SU-DHL-6 (cell line): Measurements from ENCODE around the gene HS2ST1.
"Not testable (repeated sequence)": the region's sequence is repeated elsewhere in the genome, so short reads cannot be mapped to it uniquely, and the experiment has no call there.

Experiments used
- H2AFZ ChIP-seq: fragments of 200-600 bp; sonication (generic); 2 replicates; pipeline ENCODE4 v1.6.1; 2014; ENCODE audit warnings: low read depth, mild to moderate bottlenecking, moderate library complexity, mixed read lengths, antibody characterized with exemption, low read length; ENCODE audit not compliant: severe bottlenecking
- H3F3A ChIP-seq: fragments of 200-600 bp; shearing (Covaris generic); 2 replicates; pipeline ENCODE4 v1.6.0; 2016; ENCODE audit warnings: antibody characterized with exemption, mild to moderate bottlenecking; ENCODE audit not compliant: insufficient read depth
- H3K27ac ChIP-seq: fragments of 200-600 bp; sonication (generic); 2 replicates; pipeline ENCODE4 v1.5.1; 2016; ENCODE audit warnings: low read depth, mild to moderate bottlenecking, low read length, moderate library complexity, mixed read lengths
- H3K27me3 ChIP-seq: fragments of 200-600 bp; sonication (generic), shearing (Covaris generic); 2 replicates; pipeline ENCODE4 v1.6.0; 2014; ENCODE audit warnings: mild to moderate bottlenecking, low read length
- H3K36me3 ChIP-seq: fragments of 200-600 bp; sonication (generic); 2 replicates; pipeline ENCODE4 v1.6.1; 2014; ENCODE audit warnings: mild to moderate bottlenecking, low read length, mixed read lengths
- H3K4me2 ChIP-seq: fragments of 300-600, 200-600 bp; shearing (Covaris generic), sonication (generic); 2 replicates; pipeline ENCODE4 v1.6.0; 2014; ENCODE audit warnings: low read length, low read depth, mild to moderate bottlenecking; ENCODE audit not compliant: poor library complexity, severe bottlenecking
- H3K4me3 ChIP-seq: fragments of 200-600 bp; sonication (generic); 2 replicates; pipeline ENCODE4 v1.5.1; 2014; ENCODE audit warnings: antibody characterized with exemption, low read length, mild to moderate bottlenecking, mixed read lengths; ENCODE audit not compliant: insufficient read depth, poor library complexity, severe bottlenecking
- H3K79me2 ChIP-seq: fragments of 200-600 bp; sonication (generic); 2 replicates; pipeline ENCODE4 v1.6.1; 2014; ENCODE audit warnings: mild to moderate bottlenecking, low read length, moderate library complexity; ENCODE audit not compliant: insufficient read depth
- H3K9ac ChIP-seq: fragments of 200-600 bp; sonication (generic); 2 replicates; pipeline ENCODE4 v1.7.0; 2014; ENCODE audit warnings: mild to moderate bottlenecking, low read length
- H3K9me2 ChIP-seq: fragments of 200-600 bp; sonication (generic); replicated peaks from 2 replicates; pipeline ENCODE4 v1.6.1; 2014; ENCODE audit warnings: low read length; ENCODE audit not compliant: insufficient read depth
- H3K9me3 ChIP-seq: fragments of 200-600 bp; sonication (generic); 2 replicates; pipeline ENCODE4 v1.6.1; 2014; ENCODE audit warnings: low read length, mixed read lengths; ENCODE audit not compliant: insufficient read depth
- H4K20me1 ChIP-seq: fragments of 200-600 bp; sonication (generic); 2 replicates; pipeline ENCODE4 v1.6.1; 2014; ENCODE audit warnings: low read depth, mild to moderate bottlenecking, antibody characterized with exemption, low read length, moderate library complexity, mixed read lengths
- EZH2phosphoT487 ChIP-seq: fragments of 200-600 bp; sonication (generic), shearing (Covaris generic); conservative IDR thresholded peaks from 2 replicates; pipeline ENCODE4 v1.6.1; 2018; ENCODE audit warnings: mild to moderate bottlenecking, antibody characterized with exemption, low read length, moderate library complexity, mixed read lengths
- TF ChIP-seq, protein P1 (sequence below): fragments of 200-600 bp; sonication (generic); IDR thresholded peaks from one replicate; pipeline ENCODE4 v1.5.1; 2017; ENCODE audit warnings: antibody characterized with exemption, mild to moderate bottlenecking, low read length, moderate library complexity; ENCODE audit not compliant: insufficient read depth, poor library complexity, severe bottlenecking

HS2ST1 gene

DNA sequence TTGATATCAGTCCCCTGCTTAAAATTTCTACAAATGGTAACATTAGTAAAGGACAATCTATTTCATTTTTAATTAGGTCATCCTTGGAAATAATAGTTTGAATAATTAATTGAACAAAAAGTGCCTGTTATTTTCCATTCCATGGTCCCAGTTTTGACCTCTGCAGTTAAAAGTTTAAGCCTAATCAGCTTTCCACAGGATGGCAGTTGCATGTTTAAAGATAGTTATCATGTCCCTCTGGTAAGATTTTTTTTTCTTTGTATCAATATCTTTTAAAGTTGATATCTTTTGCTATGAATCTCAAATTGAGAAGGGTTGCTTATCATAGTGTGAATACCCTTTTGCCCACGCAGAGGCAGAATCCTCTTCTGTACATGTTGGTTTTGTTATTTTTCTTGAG lies 90.4 kb downstream of the HS2ST1 start:
- peaks cover 32% of the 10 kb centered on the region for H3K36me3 ChIP-seq
- H3K9me2 ChIP-seq: no peaks in the 10 kb centered on the region
- H3K9ac ChIP-seq: no peak overlapping the region
- TF ChIP-seq, protein P1, sequence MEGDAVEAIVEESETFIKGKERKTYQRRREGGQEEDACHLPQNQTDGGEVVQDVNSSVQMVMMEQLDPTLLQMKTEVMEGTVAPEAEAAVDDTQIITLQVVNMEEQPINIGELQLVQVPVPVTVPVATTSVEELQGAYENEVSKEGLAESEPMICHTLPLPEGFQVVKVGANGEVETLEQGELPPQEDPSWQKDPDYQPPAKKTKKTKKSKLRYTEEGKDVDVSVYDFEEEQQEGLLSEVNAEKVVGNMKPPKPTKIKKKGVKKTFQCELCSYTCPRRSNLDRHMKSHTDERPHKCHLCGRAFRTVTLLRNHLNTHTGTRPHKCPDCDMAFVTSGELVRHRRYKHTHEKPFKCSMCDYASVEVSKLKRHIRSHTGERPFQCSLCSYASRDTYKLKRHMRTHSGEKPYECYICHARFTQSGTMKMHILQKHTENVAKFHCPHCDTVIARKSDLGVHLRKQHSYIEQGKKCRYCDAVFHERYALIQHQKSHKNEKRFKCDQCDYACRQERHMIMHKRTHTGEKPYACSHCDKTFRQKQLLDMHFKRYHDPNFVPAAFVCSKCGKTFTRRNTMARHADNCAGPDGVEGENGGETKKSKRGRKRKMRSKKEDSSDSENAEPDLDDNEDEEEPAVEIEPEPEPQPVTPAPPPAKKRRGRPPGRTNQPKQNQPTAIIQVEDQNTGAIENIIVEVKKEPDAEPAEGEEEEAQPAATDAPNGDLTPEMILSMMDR: no peak
- no peak for TF ChIP-seq EZH2phosphoT487
- H4K20me1 ChIP-seq: peaks cover 5% of the 10 kb centered on the region; the same call in 1 of the 2 replicates
- H3K27me3 ChIP-seq: no peaks in the 10 kb centered on the region
- H3F3A ChIP-seq: peaks cover 3% of the 10 kb centered on the region; the same call in 1 of the 2 replicates
- H3K4me2 ChIP-seq: no peak overlapping the region
- H2AFZ ChIP-seq: no peak overlapping the region
- peaks cover 97% of the 10 kb centered on the region for H3K79me2 ChIP-seq
- no peaks in the 10 kb centered on the region for H3K9me3 ChIP-seq
- no peak overlapping the region for H3K27ac ChIP-seq
- H3K4me3 ChIP-seq: no peak overlapping the region

DNA sequence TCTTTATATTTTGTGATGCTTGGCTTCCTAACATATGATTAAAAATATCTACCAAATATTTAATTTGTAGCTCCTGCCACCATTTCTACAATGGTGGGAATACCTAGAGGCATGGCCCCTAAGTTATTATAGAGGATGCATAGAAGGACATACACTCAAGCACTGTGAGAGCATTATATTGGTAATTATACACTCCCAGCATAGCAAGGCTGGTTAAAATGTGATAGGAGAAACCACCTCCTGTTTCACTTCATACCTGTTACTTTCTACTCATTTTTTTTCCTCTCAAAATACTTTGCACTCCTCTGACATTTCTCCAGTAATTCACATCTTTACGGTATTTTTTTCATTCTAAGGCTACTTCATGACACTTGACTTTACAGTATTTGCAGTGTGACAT lies 92.9 kb downstream of the HS2ST1 start:
- Histone ChIP-seq H3K27ac (no peak overlapping the region), H3K4me3 (no peak overlapping the region), H3K9me3 (peaks cover 13% of the 10 kb centered on the region; the same call in 1 of the 2 replicates), H3K27me3 (no peaks in the 10 kb centered on the region), H3K79me2 (peaks cover 97% of the 10 kb centered on the region), H3K9me2 (no peaks in the 10 kb centered on the region), H4K20me1 (peaks cover 5% of the 10 kb centered on the region; the same call in 1 of the 2 replicates), H2AFZ (no peak overlapping the region), H3F3A (peaks cover 9% of the 10 kb centered on the region; the same call in 1 of the 2 replicates), H3K36me3 (peaks cover 48% of the 10 kb centered on the region), H3K4me2 (no peak overlapping the region), H3K9ac (no peak overlapping the region)
- TF ChIP-seq EZH2phosphoT487: no peak

DNA sequence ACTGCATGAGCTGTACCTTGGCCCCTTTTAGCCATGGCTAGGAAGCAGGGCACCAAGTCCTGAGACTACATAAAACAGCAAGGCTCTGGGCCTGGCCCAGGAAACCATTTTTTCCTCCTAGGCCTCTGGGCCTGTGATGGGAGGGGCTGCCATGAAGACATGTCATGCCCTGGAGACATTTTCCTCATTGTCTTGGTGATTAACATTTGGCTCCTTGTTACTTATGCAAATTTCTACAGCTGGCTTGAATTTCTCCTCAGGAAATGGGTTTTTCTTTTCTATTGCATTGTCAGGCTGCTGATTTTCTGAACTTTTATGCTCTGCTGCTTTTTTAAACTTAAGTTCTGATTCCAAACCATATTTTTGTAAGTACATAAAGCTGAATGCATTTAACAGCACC lies 99.0 kb downstream of the HS2ST1 start:
- not testable (repeated sequence) for H2AFZ ChIP-seq, H3K4me3 ChIP-seq, H4K20me1 ChIP-seq, H3K27me3 ChIP-seq, H3K4me2 ChIP-seq, H3K9ac ChIP-seq, H3K9me2 ChIP-seq
- 0 out of 2 replicates have a peak overlapping the region, but pooled peaks have one; percentile 26 for H3K27ac ChIP-seq
- H3K79me2 ChIP-seq: peaks cover 99% of the 10 kb centered on the region
- H3F3A ChIP-seq: peaks cover 12% of the 10 kb centered on the region; the same call in 1 of the 2 replicates
- peaks cover 24% of the 10 kb centered on the region for H3K9me3 ChIP-seq
- peaks cover 34% of the 10 kb centered on the region for H3K36me3 ChIP-seq

DNA sequence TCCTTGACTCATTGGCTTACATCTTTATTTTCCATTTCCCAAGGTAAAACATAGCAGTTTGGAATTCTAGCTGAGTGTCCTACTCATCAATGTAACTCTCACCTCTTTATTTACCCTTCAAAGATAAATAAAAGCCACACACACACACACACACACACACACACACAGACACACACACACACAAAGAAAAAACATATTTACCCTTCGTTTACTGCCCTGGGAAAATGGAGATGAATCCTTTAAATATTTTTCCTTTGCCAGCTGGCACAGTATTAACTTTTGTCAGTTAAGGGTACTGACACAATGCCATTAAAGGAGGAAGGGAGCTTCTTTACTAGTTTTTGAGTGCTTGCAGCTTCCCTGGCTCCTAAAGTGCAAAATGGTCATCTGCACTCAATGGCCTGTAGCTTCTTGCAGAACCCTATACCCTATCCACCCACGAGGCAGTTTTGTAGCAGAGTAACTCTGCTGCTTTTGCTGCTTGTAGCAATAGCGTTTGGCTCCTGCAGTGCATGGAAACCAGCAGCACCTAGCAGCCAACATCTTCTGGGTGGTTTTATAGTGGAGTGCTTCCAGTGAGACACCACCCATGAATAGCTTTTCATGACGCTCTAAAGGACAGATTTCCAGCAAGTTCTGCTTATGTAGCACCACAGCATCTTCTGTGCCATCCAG lies 103.7 kb downstream of the HS2ST1 start:
- Histone ChIP-seq H3K9me3 (peaks cover 3% of the 10 kb centered on the region), H2AFZ (no peak overlapping the region), H3K9me2 (no peaks in the 10 kb centered on the region), H3K4me3 (no peak overlapping the region), H3K27me3 (no peaks in the 10 kb centered on the region), H3K4me2 (peak overlapping the region; percentile 19), H3F3A (peaks cover 39% of the 10 kb centered on the region), H3K9ac (no peak overlapping the region), H3K27ac (peak overlapping the region; percentile 56), H3K36me3 (peaks cover 2% of the 10 kb centered on the region; the same call in 1 of the 2 replicates), H4K20me1 (no peaks in the 10 kb centered on the region), H3K79me2 (peaks cover 100% of the 10 kb centered on the region)
- TF ChIP-seq, protein P1: no peak
- TF ChIP-seq EZH2phosphoT487: no peak
